Fibroblast of mammary gland (primary cell): ENCODE measurements around the gene CSNK1D.

Source experiments
- DNase-seq: peaks from one replicate; pipeline ENCODE4 v3.0.0-alpha.2; 2010; ENCODE audit warnings: low read depth
- H3K4me3 ChIP-seq: 2 replicates; pipeline ENCODE4 v1.5.1; 2011; ENCODE audit warnings: low read depth, mild to moderate bottlenecking, low read length, moderate library complexity; ENCODE audit not compliant: control insufficient read depth
- TF ChIP-seq, protein P1 (sequence below): conservative IDR thresholded peaks from 2 replicates; pipeline ENCODE4 v1.5.1; 2011; ENCODE audit warnings: low read depth, low read length, inconsistent platforms; ENCODE audit not compliant: control insufficient read depth, insufficient read depth

The CSNK1D gene

DNA sequence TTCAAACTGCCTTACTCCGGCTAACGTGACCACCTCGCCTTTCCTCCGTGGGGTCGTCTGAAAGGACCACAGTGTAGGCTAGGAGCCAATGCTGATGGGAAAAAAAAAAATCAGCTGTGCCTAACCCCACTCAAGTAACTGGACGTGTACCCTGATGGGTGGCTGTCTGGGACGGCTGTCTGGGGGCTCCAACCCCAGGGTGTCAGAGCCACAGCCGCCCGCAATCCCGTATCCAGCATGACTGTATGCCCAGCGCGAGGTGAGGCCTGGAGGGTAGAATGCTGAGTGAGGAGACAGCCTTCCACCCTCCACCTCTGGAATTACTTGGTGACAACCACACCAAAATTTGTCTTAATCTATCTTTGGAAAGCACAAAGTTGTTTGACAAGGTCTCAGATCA lies 2.8 kb downstream of the CSNK1D start:
- DNase-seq, result no peak
- TF ChIP-seq, protein P1, sequence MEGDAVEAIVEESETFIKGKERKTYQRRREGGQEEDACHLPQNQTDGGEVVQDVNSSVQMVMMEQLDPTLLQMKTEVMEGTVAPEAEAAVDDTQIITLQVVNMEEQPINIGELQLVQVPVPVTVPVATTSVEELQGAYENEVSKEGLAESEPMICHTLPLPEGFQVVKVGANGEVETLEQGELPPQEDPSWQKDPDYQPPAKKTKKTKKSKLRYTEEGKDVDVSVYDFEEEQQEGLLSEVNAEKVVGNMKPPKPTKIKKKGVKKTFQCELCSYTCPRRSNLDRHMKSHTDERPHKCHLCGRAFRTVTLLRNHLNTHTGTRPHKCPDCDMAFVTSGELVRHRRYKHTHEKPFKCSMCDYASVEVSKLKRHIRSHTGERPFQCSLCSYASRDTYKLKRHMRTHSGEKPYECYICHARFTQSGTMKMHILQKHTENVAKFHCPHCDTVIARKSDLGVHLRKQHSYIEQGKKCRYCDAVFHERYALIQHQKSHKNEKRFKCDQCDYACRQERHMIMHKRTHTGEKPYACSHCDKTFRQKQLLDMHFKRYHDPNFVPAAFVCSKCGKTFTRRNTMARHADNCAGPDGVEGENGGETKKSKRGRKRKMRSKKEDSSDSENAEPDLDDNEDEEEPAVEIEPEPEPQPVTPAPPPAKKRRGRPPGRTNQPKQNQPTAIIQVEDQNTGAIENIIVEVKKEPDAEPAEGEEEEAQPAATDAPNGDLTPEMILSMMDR, result no peak
- no peak overlapping the region for H3K4me3 ChIP-seq

DNA sequence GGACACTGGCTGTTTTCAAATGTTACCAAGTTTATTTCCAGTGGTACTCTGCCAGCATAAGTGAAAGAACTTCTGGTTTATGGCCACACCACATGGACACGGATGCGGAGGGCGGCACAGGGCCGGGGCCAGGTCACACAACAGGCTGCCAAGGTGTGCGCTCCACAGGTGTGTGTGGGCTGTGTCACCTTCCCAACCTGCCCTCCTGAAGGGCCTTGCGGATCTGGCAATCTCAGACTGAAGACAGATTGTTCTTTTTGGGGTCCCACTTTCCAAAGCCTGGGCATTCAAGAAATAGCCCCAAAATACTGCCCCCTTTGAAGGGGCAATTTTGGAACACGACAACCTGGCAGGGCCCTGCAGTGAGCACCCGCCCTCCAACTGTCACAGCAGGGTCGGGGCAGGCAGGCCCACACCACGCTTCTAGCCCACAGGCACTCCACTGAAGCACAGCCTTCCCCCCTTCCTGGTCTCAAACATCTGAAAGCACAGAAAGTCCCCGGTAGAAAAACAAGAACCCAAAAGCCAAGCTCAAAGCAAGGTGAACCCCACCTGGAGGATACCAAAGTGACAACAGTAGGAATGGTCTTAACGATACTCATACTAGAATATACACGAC lies 3.5 kb downstream of the CSNK1D start:
- TF ChIP-seq, protein P1, result no peak
- no peak overlapping the region for H3K4me3 ChIP-seq
- DNase-seq, result no peak

DNA sequence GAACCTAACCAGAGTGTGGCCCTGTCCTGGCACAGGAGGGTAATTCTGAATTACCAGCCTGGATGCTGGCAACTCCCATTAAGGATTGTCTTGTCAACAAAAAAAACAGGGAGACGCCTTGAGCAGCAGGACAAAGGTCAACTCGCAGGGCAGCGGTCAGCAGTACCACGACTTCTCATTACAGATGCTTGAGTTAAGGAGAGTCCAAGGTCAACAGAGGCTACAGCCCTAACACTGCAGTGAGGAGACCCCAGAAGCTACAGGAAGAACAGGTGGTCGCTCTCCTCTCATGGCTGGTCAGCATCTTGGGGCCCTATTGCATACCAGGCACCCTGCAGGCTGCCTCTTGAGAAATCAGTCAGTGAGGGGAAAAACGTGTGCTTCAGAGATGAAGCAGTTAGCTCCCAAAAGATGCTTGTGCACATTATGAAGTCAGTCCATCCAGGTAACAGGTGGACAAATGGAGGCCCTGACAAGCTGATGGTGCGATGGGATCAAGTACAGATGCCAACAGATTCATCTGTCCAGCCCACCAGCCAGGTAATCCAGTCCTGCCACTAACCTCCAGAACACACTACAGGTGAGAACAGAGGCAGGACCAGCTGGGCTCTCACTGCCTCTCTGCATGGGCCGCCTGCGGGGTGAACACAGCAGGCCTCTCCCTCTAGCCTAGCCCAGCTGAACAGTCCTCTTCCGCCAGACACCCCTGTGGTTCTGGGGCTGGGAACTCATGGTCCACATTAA lies 4.2 kb downstream of the CSNK1D start:
- TF ChIP-seq, protein P1, result no peak
- H3K4me3 ChIP-seq, result no peak overlapping the region
- no peak for DNase-seq

DNA sequence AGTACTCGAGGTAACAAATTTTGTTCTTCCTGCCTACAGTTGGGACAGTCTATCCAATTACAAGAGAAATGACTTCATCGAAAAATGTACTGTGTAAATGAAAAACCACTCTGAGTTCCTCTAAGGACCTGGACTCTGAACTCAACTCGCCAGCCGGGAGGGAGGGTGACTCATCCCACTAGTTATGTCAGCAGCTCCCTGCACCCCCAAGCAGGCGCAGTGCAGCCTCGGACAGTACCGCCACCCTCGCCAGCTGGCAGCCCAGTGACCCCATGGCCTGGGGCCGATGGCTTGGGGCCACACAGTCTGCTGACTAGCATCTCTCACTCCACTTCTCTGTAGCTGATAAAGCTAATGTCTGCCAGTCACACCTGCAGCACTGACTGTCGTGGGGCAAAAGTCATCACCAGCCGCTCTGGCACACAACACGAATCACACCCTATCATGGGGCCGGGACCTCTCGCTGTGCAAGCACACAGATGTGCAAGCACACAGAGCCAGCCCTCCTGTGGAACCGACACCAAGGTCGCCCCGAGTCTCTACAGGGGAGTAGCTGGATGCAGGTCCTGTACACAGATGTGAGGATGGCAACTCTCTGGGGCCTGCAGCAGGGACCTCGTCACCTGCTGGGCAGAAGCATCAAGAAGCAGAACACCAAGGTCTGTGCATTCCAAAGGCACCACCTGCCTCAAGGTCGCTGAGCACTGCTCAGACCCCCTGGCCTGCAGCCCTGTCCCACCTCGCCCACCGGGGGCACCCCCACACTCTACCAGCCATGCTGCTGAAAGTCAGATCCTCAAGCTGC lies 5.7 kb downstream of the CSNK1D start:
- peak; percentile 99 for DNase-seq
- TF ChIP-seq, protein P1, result no peak
- H3K4me3 ChIP-seq, result peak overlapping the region; percentile 29

DNA sequence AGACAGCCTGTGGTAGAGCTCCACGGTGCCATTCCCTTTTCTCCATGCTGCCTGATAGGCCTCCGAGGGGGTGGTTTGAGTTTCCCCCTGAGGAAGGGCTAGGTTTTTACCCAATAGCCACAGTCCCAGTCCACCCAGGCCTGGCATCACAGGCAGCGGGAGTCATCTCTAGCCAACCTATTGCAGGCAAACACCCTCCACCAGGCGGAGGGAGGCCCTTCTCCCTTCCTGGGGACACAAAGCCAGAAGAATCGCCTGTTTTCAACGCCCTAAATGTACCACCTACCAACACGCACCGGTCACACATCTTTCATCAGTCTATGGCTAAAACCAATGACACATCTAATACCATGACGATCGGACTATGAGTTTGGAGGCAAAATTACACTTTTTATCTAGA lies 7.4 kb downstream of the CSNK1D start:
- H3K4me3 ChIP-seq, result no peak overlapping the region
- DNase-seq, result no peak

DNA sequence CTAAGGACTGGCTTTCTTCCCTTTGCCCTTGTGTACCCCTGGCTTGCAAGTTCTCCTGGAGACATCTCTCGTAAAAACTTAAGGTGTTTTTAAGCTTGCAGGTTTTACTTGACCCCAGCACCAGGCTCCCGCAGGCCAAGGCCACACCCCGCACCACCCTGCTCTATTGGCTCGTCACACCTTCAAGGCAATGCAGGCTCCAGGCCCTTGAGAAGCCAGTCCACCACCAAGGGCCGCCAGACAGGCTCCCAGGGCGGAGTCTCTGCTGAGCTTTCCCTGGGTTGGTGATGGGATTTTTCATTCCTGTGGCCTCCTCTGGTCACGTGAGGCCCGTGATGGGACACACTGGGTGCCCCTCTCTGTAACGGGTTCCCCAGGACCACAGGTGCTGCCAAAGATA lies 9.9 kb downstream of the CSNK1D start:
- no peak overlapping the region for H3K4me3 ChIP-seq
- DNase-seq, result no peak
- TF ChIP-seq, protein P1, result no peak

More for the DNA sequence above, 7.4 kb downstream of the CSNK1D start:
- TF ChIP-seq, protein P1, result no peak
